Activated CD8-positive, alpha-beta memory T cell treated with anti-CD3 and anti-CD28 coated beads for 24 hours (primary cell): ENCODE data around the gene PRPH.
A peak's percentile ranks its signal among the peaks of the same experiment; 100 is the strongest.
"Not testable (repeated sequence)": the region's sequence is repeated elsewhere in the genome, so short reads cannot be mapped to it uniquely, and the experiment has no call there.

ENCODE experiments used
- DNase-seq: peaks from one replicate; pipeline ENCODE4 v3.0.0-alpha.2; 2020

The PRPH gene

DNA sequence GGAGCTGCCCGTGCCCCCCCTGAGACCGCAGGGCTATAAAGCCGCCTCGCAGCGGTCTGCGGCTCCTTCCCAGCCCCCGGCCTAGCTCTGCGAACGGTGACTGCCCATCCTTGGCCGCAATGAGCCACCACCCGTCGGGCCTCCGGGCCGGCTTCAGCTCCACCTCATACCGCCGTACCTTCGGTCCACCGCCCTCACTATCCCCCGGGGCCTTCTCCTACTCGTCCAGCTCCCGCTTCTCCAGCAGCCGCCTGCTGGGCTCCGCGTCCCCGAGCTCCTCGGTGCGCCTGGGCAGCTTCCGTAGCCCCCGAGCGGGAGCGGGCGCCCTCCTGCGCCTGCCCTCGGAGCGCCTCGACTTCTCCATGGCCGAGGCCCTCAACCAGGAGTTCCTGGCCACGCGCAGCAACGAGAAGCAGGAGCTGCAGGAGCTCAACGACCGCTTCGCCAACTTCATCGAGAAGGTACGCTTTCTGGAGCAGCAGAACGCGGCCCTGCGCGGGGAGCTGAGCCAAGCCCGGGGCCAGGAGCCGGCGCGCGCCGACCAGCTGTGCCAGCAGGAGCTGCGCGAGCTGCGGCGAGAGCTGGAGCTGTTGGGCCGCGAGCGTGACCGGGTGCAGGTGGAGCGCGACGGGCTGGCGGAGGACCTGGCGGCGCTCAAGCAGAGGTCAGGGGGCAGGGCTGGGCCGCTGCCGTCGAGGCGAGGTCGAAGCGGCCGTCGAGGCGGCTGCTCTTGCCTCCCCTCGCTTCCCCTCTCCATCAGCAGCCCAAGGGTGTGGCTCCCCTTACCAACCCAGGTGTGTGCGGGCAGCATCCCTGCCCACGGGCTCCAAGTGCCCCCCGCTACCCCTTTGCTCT is at the start of gene PRPH:
TSS of gene PRPH (plus strand) at position 66 of the 855 bp plus-strand sequence. CDS start at position 120, 54 bp downstream.
- no peak for DNase-seq

- no peak for DNase-seq
These were observed 43.6 kb upstream of the PRPH start for GRCh38 chr12:49251357-49251756.

- DNase-seq, result no peak
These were observed 41.8 kb upstream of the PRPH start for GRCh38 chr12:49253033-49253623.

DNA sequence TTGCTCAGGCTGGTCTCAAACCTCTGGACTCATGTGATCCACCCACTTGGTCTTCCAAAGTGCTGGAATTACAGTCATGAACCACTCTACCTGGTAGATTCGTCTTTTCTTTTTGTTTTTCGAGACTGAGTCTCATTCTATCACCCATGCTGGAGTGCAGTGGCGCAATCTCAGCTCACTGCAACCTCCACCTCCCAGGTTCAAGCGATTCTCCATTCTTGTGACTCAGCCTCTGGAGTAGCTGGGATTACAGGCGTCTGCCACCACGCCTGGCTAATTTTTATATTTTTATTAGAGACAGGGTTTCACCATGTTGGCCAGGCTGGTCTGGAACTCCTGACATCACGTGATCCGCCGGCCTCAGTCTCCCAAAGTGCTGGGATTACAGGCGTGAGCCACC is 39.5 kb upstream of the PRPH start:
- not testable (repeated sequence) for DNase-seq

DNA sequence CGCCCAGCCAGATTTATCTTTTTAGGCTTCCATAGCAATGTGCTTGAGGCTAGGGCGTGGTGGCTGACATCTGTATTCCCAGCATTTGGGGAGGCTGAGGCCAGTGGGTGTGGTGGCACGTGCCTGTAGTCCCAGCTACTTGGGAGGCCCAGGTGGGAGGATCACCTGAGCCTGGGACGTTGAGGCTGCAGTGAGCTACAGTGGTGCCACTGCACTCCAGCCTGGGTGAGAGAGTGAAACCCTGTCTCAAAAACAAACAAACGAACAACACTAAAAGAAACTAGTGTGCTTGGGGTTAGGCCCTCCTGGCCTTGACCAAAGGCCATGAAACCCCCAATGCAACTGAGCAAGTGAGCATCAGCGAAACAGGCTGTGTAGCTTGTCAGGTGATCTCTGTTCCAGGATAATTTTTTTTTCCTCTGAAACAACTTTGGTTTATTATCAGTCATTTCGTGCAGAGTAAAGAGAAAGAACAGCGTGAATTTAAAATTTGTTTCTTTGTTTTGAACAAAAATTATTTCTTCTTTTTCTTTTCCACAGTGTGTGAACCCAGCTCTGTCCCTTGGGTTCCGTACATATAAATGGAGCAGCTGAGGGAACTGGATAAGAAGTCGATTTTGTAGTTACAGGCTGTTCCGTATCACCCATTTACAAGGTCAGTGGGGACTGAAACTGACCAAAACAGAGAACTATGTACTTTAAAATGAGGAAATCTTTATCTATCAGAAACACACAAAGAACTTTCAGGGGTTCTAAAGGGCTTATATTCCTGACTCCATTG is 38.9 kb upstream of the PRPH start:
- DNase-seq, result no peak

DNA sequence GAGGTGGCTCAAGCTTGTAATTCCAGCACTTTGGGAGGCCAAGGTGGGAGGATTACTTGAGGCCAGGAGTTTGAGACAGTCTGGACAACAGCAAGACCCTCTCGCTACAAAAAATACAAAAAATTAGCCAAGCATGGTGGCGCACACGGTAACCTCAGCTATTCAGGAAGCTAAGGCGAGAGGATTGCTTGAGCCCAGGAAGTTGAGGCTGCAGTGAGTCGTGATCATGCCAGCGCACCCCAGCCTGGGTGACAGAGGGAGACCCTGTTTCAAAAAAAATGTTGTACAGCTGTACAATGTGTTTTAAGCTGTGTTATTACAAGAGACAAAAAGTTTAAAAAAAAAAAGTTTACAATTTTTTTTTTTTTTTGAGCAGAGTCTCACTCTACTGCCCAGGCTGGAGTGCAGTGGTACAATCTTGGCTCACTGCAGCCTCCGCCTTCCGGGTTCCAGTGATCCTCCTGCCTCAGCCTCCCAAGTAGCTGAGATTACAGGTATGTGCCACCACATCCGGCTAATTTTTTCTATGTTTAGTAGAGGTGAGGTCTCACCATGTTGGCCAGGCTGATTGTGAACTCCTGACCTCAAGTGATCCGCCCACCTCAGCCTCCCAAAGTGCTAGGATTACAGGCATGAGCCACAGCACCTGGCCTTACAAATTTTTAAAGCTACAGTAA is 37.3 kb upstream of the PRPH start:
- DNase-seq, result not testable (repeated sequence)

- DNase-seq, result no peak
These were observed 35.5 kb upstream of the PRPH start for GRCh38 chr12:49259452-49259851.

DNA sequence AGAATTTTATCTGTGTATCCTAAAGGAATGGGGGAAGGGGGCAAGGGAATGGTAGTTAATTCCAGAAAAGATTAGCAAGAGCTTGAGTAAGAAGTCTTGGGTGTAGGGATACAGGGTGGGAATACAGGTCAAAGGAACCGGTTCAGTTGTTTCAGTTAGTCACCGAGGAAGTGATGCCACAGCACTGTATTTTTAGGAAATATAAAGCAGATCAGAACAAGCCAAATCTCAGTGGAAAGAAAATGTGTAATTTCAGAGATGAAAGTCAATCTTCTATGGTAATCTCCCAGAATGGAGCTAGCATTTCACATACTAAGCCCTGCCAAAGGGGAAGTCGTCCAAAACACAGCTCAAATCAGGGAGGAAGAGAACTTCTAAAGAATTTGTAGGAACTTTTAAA is 34.8 kb upstream of the PRPH start:
- DNase-seq, result no peak

GRCh38 chr12:49260571-49261363 is 34.2 kb upstream of the PRPH start:
- no peak for DNase-seq

DNA sequence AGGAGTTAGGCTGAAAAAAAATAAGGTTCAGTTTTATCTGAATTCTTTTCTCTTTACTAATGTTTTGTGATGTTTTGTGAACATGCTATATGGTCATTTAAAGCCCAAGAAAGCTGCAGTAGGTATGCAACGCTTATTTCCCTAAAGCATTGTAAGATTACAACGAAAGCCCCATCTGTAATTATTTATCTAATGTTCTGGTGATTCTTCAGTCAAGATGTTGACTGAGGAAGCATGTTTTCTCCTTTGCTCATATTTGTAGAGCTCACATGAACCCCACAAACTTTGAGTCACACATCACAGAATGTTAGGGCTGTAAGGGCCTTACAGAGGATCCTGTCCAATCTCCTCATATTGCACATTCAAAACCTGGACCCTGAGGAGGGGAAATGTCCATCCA is 33.2 kb upstream of the PRPH start:
- no peak for DNase-seq

- no peak for DNase-seq
These were observed 31.6 kb upstream of the PRPH start for GRCh38 chr12:49263400-49263763.

DNA sequence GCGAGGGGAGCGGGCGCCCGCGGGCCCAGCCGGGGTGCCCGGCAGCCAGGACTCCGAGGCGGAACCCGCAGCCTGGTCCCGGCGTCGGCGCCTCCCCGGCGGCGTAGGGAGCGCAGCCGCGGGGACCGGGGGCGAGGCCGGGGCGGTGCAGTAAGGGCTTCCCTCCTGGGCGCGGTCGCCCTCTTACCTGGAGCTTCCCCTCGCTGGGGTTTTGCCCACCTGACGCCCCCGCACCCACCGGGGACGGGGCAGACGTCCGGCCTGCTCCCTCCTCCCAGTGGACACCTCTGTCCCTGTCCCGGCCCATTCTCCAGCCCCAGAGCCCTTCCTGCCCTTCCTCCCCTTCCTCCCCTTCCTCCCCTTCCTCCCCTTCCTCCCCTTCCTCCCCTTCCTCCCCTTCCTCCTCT is 30.5 kb upstream of the PRPH start:
- DNase-seq, result no peak

GRCh38 chr12:49264873-49265792 is 29.8 kb upstream of the PRPH start, which contains the start of gene TUBA1C:
TSS of gene TUBA1C (plus strand) at chr12:49265082. CDS start at chr12:49265182, 100 bp downstream.
- DNase-seq, result peak; percentile 97

DNA sequence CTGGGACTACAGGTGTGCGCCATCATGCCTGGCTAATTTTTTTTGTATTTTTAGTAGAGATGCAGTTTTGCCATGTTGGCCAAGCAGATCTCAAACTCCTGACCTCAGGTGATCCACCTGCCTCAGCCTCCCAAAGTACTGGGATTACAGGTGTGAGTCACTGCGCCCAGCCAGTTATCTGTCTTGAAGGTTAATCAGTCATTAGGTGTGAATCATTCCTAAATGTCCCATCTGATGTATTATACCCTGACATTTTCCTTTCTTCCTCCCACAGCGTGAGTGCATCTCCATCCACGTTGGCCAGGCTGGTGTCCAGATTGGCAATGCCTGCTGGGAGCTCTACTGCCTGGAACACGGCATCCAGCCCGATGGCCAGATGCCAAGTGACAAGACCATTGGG is 25.8 kb upstream of the PRPH start:
- DNase-seq, result not testable (repeated sequence)

- no peak for DNase-seq
These were observed 21.9 kb upstream of the PRPH start for GRCh38 chr12:49272790-49273725.

DNA sequence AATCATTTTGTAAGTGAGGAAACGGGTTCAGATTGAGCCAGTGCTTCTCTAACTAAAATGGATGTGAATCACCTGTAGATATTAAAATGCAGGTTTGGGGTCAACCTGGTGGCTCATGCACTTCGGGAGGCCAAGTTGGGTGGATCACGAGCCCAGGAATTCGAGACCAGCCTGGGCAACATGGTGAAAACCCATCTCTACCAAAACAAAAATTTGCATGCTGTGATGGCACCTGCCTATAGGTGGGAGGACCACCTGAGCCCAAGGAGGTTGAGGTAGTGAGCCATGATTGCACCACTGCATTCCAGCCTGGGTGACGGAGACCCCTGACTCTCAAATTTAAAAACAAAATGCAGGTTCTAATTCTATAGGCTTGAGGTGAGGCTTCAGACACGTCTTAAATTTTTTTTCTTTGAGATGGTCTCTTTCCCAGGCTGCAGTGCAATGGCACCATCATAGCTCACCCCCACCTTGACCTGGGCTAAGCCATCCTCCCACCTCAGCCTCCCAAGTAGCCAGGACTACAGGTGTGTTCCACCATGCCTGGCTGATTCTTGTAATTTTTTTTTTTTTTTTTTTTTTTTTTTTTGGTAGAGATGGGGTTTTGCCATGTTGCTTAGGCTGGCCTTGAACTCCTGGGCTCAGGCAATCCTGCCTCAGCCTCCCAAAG is 21.1 kb upstream of the PRPH start:
- DNase-seq, result no peak

- DNase-seq, result no peak
These were observed 20.4 kb upstream of the PRPH start for GRCh38 chr12:49274396-49275069.
